ENCODE data around the gene KIAA1586.
"Not testable (repeated sequence)": the region's sequence is repeated elsewhere in the genome, so short reads cannot be mapped to it uniquely, and the experiment has no call there.

The KIAA1586 gene

DNA sequence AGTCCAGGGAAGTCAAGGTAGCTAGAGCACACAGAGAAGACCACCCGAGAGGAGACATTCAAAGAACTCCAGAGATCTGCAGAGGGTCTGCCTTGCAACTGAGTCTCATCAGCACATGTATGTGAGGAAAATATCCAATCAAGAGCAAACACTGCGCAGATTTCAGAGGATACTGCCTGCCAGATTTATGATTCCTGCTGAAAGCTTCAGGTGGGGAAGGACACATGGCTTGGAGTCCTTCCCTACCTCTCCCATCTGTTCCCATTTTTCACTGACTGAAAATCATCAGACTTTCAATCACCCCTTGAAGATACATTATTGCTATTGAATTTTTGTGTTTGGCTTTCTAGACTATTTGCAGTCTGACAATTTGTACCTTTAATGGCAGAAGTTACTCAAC, 7.6 kb upstream of the KIAA1586 start:
- Mint-ChIP-seq H3K4me3 (no peak overlapping the region), H3K27ac (no peak overlapping the region), H3K9me3 (peaks cover 3% of the 10 kb centered on the region), H3K36me3 (ENCODE audit: low read depth) (no peaks in the 10 kb centered on the region), H3K27me3 (ENCODE audit: low read depth, poor library complexity) (peaks cover 13% of the 10 kb centered on the region), H3K4me1 (no peaks in the 10 kb centered on the region)
- DNase-seq, result no peak
- TF ChIP-seq, protein P1, sequence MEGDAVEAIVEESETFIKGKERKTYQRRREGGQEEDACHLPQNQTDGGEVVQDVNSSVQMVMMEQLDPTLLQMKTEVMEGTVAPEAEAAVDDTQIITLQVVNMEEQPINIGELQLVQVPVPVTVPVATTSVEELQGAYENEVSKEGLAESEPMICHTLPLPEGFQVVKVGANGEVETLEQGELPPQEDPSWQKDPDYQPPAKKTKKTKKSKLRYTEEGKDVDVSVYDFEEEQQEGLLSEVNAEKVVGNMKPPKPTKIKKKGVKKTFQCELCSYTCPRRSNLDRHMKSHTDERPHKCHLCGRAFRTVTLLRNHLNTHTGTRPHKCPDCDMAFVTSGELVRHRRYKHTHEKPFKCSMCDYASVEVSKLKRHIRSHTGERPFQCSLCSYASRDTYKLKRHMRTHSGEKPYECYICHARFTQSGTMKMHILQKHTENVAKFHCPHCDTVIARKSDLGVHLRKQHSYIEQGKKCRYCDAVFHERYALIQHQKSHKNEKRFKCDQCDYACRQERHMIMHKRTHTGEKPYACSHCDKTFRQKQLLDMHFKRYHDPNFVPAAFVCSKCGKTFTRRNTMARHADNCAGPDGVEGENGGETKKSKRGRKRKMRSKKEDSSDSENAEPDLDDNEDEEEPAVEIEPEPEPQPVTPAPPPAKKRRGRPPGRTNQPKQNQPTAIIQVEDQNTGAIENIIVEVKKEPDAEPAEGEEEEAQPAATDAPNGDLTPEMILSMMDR (IDR thresholded peaks at IDR 0.05), result no peak

DNA sequence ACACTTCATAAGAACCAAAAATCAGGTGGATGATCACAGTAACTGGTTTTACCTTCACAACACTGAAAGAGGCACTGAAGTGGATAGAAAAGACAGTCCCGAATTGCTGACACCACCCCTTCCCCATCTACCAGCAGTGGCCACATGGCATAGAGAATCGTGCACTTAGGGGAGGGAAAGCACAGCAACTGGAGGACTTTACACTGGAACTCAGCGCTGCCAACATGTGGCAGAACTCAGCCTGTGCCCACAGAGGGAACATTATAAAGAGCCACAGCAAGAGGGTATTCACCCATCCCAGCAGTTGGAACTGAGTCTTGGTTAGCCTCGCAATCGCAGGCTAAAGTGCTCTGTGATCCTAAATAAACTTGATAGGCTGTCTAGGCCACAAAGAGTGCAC, 6.5 kb upstream of the KIAA1586 start:
- TF ChIP-seq, protein P1 (IDR thresholded peaks at IDR 0.05), result no peak
- Mint-ChIP-seq H3K36me3 (ENCODE audit: low read depth) (no peaks in the 10 kb centered on the region), H3K27ac (no peak overlapping the region), H3K27me3 (ENCODE audit: low read depth, poor library complexity) (peaks cover 13% of the 10 kb centered on the region), H3K4me1 (no peaks in the 10 kb centered on the region), H3K9me3 (peaks cover 14% of the 10 kb centered on the region), H3K4me3 (no peak overlapping the region)
- DNase-seq, result no peak

DNA sequence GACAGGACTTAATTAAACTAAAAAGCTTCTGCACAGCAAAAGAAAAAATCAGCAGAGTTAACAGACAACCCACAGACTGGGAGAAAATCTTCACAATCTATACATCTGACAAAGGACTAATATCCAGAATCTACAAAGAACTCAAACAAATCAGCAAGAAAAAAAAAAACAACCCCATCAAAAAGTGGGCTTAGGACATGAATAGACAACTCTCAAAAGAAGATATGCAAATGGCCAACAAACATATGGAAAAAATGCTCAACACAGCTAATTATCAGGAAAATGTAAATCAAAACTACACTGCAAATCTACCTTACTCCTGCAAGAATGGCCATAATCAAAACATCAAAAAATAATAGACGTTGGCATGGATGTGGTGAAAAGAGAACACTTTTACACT, 2.4 kb upstream of the KIAA1586 start:
- Mint-ChIP-seq H3K4me1 (peaks cover 15% of the 10 kb centered on the region), H3K9me3 (peaks cover 20% of the 10 kb centered on the region), H3K27me3 (ENCODE audit: low read depth, poor library complexity) (peaks cover 18% of the 10 kb centered on the region), H3K36me3 (ENCODE audit: low read depth) (peaks cover 13% of the 10 kb centered on the region)
- DNase-seq, H3K4me3 Mint-ChIP-seq, H3K27ac Mint-ChIP-seq: not testable (repeated sequence)

DNA sequence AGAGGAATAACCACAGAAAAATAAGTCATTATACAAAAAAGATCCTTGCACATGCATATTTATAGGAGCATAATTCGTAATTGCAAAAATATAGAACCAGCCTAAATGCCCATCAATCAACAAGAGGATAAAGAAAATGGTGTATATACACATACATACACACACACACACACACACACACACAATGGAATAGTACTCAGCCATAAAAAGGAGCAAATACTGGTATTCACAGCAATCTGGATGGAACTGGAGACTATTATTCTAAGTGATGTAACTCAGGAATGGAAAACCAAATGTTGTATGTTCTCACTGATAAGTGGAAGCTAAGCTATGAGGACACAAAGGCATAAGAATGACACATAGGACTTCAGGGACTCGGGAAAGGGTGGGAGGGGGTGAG, 1.9 kb upstream of the KIAA1586 start:
- Mint-ChIP-seq H3K27me3 (ENCODE audit: low read depth, poor library complexity) (peaks cover 18% of the 10 kb centered on the region), H3K9me3 (peaks cover 20% of the 10 kb centered on the region), H3K4me1 (peaks cover 20% of the 10 kb centered on the region), H3K27ac (no peak overlapping the region), H3K4me3 (no peak overlapping the region), H3K36me3 (ENCODE audit: low read depth) (peaks cover 18% of the 10 kb centered on the region)
- DNase-seq, result no peak
- TF ChIP-seq, protein P1 (IDR thresholded peaks at IDR 0.05), result no peak

DNA sequence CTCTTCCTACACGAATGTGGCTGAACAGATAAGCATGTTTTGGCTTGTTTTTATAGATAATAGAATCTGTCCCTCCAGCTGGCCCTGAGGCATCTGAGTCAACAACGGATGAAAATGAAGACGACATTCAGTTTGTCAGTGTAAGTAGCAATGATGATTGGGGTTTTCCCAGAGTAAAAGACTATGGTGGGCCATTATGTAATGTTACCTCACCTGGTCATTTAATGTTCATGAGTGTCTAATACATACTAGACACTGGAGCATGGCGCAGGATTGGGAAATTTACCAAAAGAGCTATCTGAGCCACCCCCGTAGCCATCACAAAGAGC, 728 bp downstream of the KIAA1586 start:
- Mint-ChIP-seq H3K27me3 (ENCODE audit: low read depth, poor library complexity) (peaks cover 11% of the 10 kb centered on the region), H3K4me1 (peaks cover 23% of the 10 kb centered on the region), H3K9me3 (peaks cover 23% of the 10 kb centered on the region), H3K36me3 (ENCODE audit: low read depth) (peaks cover 41% of the 10 kb centered on the region)
- not testable (repeated sequence) for H3K27ac Mint-ChIP-seq, H3K4me3 Mint-ChIP-seq, DNase-seq

DNA sequence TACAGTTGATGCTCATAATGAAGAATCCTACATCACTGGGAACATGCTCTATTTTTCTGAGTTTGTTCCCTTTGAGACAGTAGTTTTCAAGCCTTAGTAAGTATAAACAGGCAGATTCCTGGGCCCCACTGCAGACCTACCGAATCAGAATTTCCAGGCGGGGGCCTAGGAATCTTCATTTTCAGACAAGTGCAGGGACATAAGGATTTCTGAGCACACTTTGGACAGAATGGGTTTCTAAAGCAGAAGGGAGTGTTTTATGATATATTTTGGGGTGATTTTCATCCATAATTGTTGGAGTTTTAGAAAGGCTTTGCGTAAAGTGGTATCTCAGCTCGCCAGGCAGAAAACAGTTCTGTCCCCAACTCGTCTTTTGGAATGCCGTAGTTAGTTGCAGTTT, 1.4 kb downstream of the KIAA1586 start:
- peaks cover 23% of the 10 kb centered on the region for H3K4me1 Mint-ChIP-seq
- H3K36me3 Mint-ChIP-seq (ENCODE audit: low read depth), result peaks cover 44% of the 10 kb centered on the region
- H3K27me3 Mint-ChIP-seq (ENCODE audit: low read depth, poor library complexity); H3K27ac Mint-ChIP-seq; DNase-seq: not testable (repeated sequence)
- peaks cover 23% of the 10 kb centered on the region for H3K9me3 Mint-ChIP-seq
- H3K4me3 Mint-ChIP-seq, result peak overlapping the region; percentile 88

DNA sequence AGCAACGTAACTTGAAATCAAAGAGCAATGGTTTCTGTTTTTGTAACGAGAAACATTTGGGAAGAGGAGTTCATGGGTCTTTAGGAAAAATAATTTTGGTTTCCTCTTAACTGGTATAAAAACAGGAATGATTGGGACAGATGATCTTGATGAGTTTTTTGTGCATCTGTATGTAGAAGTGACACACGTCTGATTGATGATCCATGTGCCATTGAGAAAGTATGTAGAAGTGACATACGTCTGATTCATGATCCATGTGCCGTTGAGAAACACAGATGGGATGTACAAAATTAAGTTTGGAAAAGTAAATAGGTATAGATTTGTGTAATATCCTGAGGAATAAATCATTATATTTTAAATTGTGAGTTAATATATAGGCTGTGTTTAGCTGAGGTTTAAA, 2.1 kb downstream of the KIAA1586 start:
- H3K27ac Mint-ChIP-seq, result no peak overlapping the region
- H3K4me3 Mint-ChIP-seq, result peak overlapping the region; percentile 88

More for the DNA sequence above, 2.1 kb downstream of the KIAA1586 start:
- TF ChIP-seq, protein P1 (IDR thresholded peaks at IDR 0.05), result no peak
- peaks cover 52% of the 10 kb centered on the region for H3K36me3 Mint-ChIP-seq (ENCODE audit: low read depth)
- no peak for DNase-seq
- peaks cover 23% of the 10 kb centered on the region for H3K9me3 Mint-ChIP-seq
- H3K4me1 Mint-ChIP-seq, result peaks cover 23% of the 10 kb centered on the region
- peaks cover 4% of the 10 kb centered on the region for H3K27me3 Mint-ChIP-seq (ENCODE audit: low read depth, poor library complexity)

Measured in nephron progenitor cell (in vitro differentiated cells).